ENCODE data around the gene DHRS3.

DHRS3 gene

DNA sequence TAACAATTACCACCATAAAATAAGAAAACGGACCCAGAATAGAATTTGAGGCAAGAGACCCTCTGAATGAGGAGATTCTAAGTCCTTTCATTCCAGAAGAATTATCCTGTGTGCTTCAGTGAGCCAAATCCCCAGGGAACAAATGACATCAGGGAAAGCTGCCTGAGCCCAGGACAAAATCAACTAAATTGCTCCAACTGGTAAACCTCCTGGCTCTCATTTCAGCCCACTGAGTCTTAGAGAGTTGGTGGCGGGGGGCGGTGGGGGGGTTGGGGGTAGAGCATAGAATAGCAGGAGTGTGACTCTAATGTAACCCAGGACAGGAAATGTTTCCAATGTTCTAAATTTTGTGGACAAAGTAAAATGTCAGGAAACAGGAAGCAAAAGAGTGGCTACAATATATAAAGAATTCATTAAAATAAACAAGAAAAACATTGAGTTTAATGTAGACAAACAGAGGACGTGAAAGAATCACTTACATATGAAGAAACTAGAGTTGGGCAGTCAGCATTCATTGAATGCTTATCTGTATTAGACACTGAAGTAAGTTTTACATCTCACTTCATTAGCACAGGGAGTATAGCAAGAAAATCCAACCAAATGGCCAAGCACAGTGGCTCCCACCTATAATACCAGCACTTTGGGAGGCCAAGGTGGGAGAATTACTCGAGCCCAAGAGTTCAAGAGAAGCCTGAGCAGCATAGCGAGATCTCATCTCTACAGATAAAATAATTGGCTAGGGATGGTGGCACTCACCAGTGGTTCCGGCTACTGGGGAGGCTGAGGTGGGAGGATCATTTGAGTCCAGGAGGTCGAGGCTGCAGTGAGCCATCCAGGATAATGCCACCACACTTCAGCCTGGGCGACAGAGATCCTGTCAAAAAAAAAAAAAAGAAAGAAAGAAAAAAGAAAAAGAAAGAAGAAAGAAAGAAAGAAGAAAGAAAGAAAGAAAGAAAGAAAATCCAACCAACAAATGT is 75.1 kb downstream of the DHRS3 start:
- TF ChIP-seq EZH2phosphoT487 (conservative IDR thresholded peaks at IDR 0.05; ENCODE audit: low read length), result no peak
- TF ChIP-seq, protein P1, sequence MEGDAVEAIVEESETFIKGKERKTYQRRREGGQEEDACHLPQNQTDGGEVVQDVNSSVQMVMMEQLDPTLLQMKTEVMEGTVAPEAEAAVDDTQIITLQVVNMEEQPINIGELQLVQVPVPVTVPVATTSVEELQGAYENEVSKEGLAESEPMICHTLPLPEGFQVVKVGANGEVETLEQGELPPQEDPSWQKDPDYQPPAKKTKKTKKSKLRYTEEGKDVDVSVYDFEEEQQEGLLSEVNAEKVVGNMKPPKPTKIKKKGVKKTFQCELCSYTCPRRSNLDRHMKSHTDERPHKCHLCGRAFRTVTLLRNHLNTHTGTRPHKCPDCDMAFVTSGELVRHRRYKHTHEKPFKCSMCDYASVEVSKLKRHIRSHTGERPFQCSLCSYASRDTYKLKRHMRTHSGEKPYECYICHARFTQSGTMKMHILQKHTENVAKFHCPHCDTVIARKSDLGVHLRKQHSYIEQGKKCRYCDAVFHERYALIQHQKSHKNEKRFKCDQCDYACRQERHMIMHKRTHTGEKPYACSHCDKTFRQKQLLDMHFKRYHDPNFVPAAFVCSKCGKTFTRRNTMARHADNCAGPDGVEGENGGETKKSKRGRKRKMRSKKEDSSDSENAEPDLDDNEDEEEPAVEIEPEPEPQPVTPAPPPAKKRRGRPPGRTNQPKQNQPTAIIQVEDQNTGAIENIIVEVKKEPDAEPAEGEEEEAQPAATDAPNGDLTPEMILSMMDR (IDR thresholded peaks at IDR 0.05; ENCODE audit: insufficient read depth, low read length, poor library complexity, severe bottlenecking), result no peak
- H3K4me3 ChIP-seq (ENCODE audit: insufficient read depth, low read length, poor library complexity, severe bottlenecking), result no peak overlapping the region
- no peaks in the 10 kb centered on the region for H3K79me2 ChIP-seq (ENCODE audit: insufficient read depth, low read length)
- H3K9me3 ChIP-seq (ENCODE audit: insufficient read depth, low read length), result no peaks in the 10 kb centered on the region
- no peaks in the 10 kb centered on the region for H3K27me3 ChIP-seq (ENCODE audit: low read length)
- no peaks in the 10 kb centered on the region for H3K36me3 ChIP-seq (ENCODE audit: low read length)
- H3K4me2 ChIP-seq (ENCODE audit: low read depth, low read length, poor library complexity, severe bottlenecking), result no peak overlapping the region
- H4K20me1 ChIP-seq (ENCODE audit: low read depth, low read length), result no peaks in the 10 kb centered on the region
- H2AFZ ChIP-seq (ENCODE audit: low read depth, low read length, severe bottlenecking), result no peak overlapping the region
- H3K9ac ChIP-seq (ENCODE audit: low read length), result no peak overlapping the region
- H3K9me2 ChIP-seq (replicated peaks; ENCODE audit: insufficient read depth, low read length), result no peaks in the 10 kb centered on the region
- H3K27ac ChIP-seq (ENCODE audit: low read depth, low read length), result no peak overlapping the region
- no peaks in the 10 kb centered on the region for H3F3A ChIP-seq (ENCODE audit: insufficient read depth)

DNA sequence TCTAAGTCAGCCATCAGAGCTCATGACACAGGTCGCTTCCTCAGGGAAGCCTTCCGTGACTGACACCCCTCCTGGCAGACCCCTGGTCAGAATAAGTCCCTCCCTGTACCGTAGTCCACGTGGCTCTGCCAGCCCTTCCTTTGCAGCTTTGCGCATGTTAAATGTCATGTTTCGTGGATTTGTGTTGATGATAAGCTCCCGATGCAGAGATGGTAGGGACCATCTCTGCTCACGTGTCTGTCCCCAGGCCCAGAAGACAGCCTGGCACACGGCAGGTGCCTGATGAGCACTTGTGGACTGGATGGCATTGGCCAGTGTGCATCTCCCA is 75.9 kb downstream of the DHRS3 start:
- Histone ChIP-seq H3K27me3 (ENCODE audit: low read length) (peaks cover 3% of the 10 kb centered on the region; the same call in 1 of the 2 replicates), H3F3A (ENCODE audit: insufficient read depth) (no peaks in the 10 kb centered on the region), H3K79me2 (ENCODE audit: insufficient read depth, low read length) (no peaks in the 10 kb centered on the region), H3K9me2 (replicated peaks; ENCODE audit: insufficient read depth, low read length) (no peaks in the 10 kb centered on the region), H3K27ac (ENCODE audit: low read depth, low read length) (no peak overlapping the region), H3K4me2 (ENCODE audit: low read depth, low read length, poor library complexity, severe bottlenecking) (no peak overlapping the region), H3K9ac (ENCODE audit: low read length) (no peak overlapping the region), H2AFZ (ENCODE audit: low read depth, low read length, severe bottlenecking) (no peak overlapping the region), H3K4me3 (ENCODE audit: insufficient read depth, low read length, poor library complexity, severe bottlenecking) (no peak overlapping the region), H3K36me3 (ENCODE audit: low read length) (no peaks in the 10 kb centered on the region), H3K9me3 (ENCODE audit: insufficient read depth, low read length) (no peaks in the 10 kb centered on the region), H4K20me1 (ENCODE audit: low read depth, low read length) (no peaks in the 10 kb centered on the region)
- TF ChIP-seq, protein P1 (IDR thresholded peaks at IDR 0.05; ENCODE audit: insufficient read depth, low read length, poor library complexity, severe bottlenecking), result no peak
- TF ChIP-seq EZH2phosphoT487 (conservative IDR thresholded peaks at IDR 0.05; ENCODE audit: low read length), result no peak

DNA sequence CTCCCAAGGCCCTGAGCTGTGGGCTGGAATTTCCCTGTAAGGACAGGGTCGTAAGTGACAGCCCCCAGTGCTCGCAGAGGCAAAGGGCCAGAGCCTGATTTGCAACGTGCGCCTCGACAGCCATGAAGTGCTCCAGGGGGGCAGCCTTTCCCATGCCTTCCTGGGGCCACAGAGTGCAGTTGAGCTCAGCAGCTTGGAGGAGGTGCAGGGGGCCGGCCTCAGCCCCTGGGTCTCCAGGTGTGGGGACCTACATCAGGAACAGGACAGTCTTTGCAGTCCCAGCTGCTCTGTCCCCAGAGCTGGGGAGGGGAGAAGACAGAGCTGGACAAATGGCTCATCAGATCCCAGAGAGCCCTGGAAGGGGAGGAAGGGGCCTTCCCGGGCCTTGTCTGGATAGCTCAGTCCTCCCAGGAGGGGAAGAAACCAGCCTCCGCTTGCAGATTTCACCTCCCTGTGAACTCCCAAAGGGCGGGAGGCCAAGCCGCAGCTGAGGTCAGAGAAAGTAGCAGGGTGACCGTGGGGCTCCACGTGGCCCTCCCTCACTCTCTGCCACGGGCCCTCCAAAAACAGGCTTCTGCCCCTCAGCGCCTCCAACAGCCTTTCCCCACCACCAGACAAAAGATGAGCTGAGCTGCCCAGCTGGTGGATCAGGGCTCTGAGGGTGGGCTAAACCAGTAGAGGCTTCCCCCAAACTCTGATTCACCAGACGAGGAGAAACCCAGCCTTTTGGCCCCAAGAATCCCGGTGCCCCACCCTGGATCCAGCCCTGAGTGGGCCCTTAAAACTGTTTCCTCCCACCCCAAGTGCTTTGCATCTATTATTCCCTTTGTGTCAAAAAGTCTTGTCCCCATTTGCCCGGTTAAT is 76.5 kb downstream of the DHRS3 start:
- H3K36me3 ChIP-seq (ENCODE audit: low read length), result no peaks in the 10 kb centered on the region
- no peak overlapping the region for H3K4me2 ChIP-seq (ENCODE audit: low read depth, low read length, poor library complexity, severe bottlenecking)
- H3K27me3 ChIP-seq (ENCODE audit: low read length), result peaks cover 3% of the 10 kb centered on the region; the same call in 1 of the 2 replicates
- no peak overlapping the region for H3K4me3 ChIP-seq (ENCODE audit: insufficient read depth, low read length, poor library complexity, severe bottlenecking)
- no peaks in the 10 kb centered on the region for H3F3A ChIP-seq (ENCODE audit: insufficient read depth)
- H3K79me2 ChIP-seq (ENCODE audit: insufficient read depth, low read length), result no peaks in the 10 kb centered on the region
- no peaks in the 10 kb centered on the region for H4K20me1 ChIP-seq (ENCODE audit: low read depth, low read length)
- TF ChIP-seq EZH2phosphoT487 (conservative IDR thresholded peaks at IDR 0.05; ENCODE audit: low read length), result no peak
- TF ChIP-seq, protein P1 (IDR thresholded peaks at IDR 0.05; ENCODE audit: insufficient read depth, low read length, poor library complexity, severe bottlenecking), result no peak
- H3K9ac ChIP-seq (ENCODE audit: low read length), result no peak overlapping the region
- no peaks in the 10 kb centered on the region for H3K9me3 ChIP-seq (ENCODE audit: insufficient read depth, low read length)
- H2AFZ ChIP-seq (ENCODE audit: low read depth, low read length, severe bottlenecking), result no peak overlapping the region
- H3K27ac ChIP-seq (ENCODE audit: low read depth, low read length), result no peak overlapping the region
- no peaks in the 10 kb centered on the region for H3K9me2 ChIP-seq (replicated peaks; ENCODE audit: insufficient read depth, low read length)
